Measurements from ENCODE around the gene BDKRB2. TPM values are rescaled to one million over a fixed set of nuclear protein-coding genes. Genes with fewer than 3 reads are reported as not detected.

Gene BDKRB2
- total and polyA plus RNA-seq, 2 of the 13 experiments (the other 11 are each of a cell fraction or from before 2014, with no cell fraction given) = 0.03 TPM; not detected in 1

DNA sequence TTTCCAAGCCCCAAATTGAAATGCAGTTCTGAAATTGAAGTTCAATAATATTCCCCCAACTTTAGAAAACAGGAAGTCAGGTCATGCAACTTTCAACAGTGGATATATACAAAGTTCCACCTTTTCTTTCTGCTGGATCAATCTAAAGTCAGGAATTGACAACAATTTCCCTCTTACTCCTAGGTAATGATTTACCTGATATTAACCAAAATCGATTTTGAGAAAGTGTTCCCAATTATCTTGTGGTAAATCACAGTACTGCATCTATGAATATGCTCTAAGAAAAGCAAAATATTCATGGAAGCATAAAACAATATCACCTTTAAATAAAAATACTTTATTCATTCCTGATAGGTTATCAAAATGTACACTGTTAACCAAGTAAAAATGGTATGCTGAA lies 79.8 kb downstream of the BDKRB2 start:
- no peak overlapping the region for H3K9ac ChIP-seq (ENCODE audit: insufficient read depth, low read depth, low read length)
- CTCF ChIA-PET (ENCODE audit: low intra/inter-chr PET ratio, low total read pairs) = no interaction called here
- H3K36me3 ChIP-seq (replicated peaks in 1 of 2; ENCODE audit: control insufficient read depth in 1 of 2, insufficient read depth in 2 of 2, low read length in 2 of 2) = peaks cover 2 to 12% of the 10 kb centered on the region in 2 experiments; a peak in 3 of 5 replicates
- no peaks in the 10 kb centered on the region for H4K20me1 ChIP-seq (ENCODE audit: insufficient read depth, low read length)
- no peaks in the 10 kb centered on the region for H3K79me2 ChIP-seq (ENCODE audit: insufficient read depth, low read length)
- TF ChIP-seq, protein P1, sequence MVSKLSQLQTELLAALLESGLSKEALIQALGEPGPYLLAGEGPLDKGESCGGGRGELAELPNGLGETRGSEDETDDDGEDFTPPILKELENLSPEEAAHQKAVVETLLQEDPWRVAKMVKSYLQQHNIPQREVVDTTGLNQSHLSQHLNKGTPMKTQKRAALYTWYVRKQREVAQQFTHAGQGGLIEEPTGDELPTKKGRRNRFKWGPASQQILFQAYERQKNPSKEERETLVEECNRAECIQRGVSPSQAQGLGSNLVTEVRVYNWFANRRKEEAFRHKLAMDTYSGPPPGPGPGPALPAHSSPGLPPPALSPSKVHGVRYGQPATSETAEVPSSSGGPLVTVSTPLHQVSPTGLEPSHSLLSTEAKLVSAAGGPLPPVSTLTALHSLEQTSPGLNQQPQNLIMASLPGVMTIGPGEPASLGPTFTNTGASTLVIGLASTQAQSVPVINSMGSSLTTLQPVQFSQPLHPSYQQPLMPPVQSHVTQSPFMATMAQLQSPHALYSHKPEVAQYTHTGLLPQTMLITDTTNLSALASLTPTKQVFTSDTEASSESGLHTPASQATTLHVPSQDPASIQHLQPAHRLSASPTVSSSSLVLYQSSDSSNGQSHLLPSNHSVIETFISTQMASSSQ (IDR thresholded peaks at IDR 0.05; ENCODE audit: low read depth) = peak; percentile 68
- TF ChIP-seq, protein P1 (CRISPR knock-in tag; IDR thresholded peaks at IDR 0.05; ENCODE audit: borderline replicate concordance) = no peak
- no peak for TF ChIP-seq CHCHD3 (CRISPR knock-in tag; IDR thresholded peaks at IDR 0.05)
- TF ChIP-seq, protein P2, sequence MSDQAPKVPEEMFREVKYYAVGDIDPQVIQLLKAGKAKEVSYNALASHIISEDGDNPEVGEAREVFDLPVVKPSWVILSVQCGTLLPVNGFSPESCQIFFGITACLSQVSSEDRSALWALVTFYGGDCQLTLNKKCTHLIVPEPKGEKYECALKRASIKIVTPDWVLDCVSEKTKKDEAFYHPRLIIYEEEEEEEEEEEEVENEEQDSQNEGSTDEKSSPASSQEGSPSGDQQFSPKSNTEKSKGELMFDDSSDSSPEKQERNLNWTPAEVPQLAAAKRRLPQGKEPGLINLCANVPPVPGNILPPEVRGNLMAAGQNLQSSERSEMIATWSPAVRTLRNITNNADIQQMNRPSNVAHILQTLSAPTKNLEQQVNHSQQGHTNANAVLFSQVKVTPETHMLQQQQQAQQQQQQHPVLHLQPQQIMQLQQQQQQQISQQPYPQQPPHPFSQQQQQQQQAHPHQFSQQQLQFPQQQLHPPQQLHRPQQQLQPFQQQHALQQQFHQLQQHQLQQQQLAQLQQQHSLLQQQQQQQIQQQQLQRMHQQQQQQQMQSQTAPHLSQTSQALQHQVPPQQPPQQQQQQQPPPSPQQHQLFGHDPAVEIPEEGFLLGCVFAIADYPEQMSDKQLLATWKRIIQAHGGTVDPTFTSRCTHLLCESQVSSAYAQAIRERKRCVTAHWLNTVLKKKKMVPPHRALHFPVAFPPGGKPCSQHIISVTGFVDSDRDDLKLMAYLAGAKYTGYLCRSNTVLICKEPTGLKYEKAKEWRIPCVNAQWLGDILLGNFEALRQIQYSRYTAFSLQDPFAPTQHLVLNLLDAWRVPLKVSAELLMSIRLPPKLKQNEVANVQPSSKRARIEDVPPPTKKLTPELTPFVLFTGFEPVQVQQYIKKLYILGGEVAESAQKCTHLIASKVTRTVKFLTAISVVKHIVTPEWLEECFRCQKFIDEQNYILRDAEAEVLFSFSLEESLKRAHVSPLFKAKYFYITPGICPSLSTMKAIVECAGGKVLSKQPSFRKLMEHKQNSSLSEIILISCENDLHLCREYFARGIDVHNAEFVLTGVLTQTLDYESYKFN (CRISPR knock-in tag; conservative IDR thresholded peaks at IDR 0.05) = peak; percentile 62
- no peak for TF ChIP-seq FOXP1 (IDR thresholded peaks at IDR 0.05)
- TF ChIP-seq FOXP1 (CRISPR knock-in tag; IDR thresholded peaks at IDR 0.05) = peak; percentile 12; the same call in 1 of the 2 replicates
- peak; percentile 35; the same call in 1 of the 2 replicates for TF ChIP-seq ZNF652 (CRISPR knock-in tag; IDR thresholded peaks at IDR 0.05; ENCODE audit: borderline replicate concordance, low read depth)
- TF ChIP-seq PHB2 (IDR thresholded peaks at IDR 0.05; ENCODE audit: partially characterized antibody) = no peak
- 0 out of 2 replicates have a peak, but pooled peaks have one; percentile 26 for TF ChIP-seq MIXL1 (CRISPR knock-in tag; IDR thresholded peaks at IDR 0.05)
- TF ChIP-seq KAT2B (IDR thresholded peaks at IDR 0.05; ENCODE audit: borderline replicate concordance, low read depth, low read length) = 0 out of 2 replicates have a peak, but pooled peaks have one; percentile 10
- no peak overlapping the region for H3K4me3 ChIP-seq (replicated peaks in 1 of 3; ENCODE audit: insufficient read depth in 1 of 3, low read depth in 2 of 3, low read length in 3 of 3)
- no peaks in the 10 kb centered on the region for H3K9me3 ChIP-seq (ENCODE audit: low read length)
- no peak; the same call in 2 of the 3 replicates for ATAC-seq
- 24% methylated on average over 1 of the region's 1 CpG for WGBS (ENCODE audit: low lambda C conversion rate)
- no peaks in the 10 kb centered on the region for H3K27me3 ChIP-seq (ENCODE audit: control insufficient read depth in 1 of 2, insufficient read depth in 2 of 2, low read length in 2 of 2)
- intact Hi-C loops (cut with micrococcal nuclease; ENCODE audit: unreplicated experiment) (no loop called here), in situ Hi-C loops (cut with HindIII; ENCODE audit: extremely low pct_ligation_motif_present, low pct_unique_long_range_greater_than_20kb) (no loop called here)
- no peak overlapping the region for H3K27ac ChIP-seq (ENCODE audit: extremely low read length, insufficient read depth, low read length)
- no peak for DNase-seq (ENCODE audit: low spot score)
- H3K4me2 ChIP-seq (ENCODE audit: low read depth, low read length) = no peak overlapping the region
- H3K4me1 ChIP-seq (ENCODE audit: insufficient read depth, low read length) = peaks cover 11% of the 10 kb centered on the region
- FAIRE-seq = no peak
- POLR2A ChIA-PET = no interaction called here
- no peak overlapping the region for H2AFZ ChIP-seq (ENCODE audit: low read length)
- no TSS peak for BruUV-seq (replicated peaks)
